Vagina (tissue), 2 donors: ENCODE results near the gene PBXIP1. TPM values are rescaled to one million over a fixed set of nuclear protein-coding genes. Genes with fewer than 3 reads are reported as not detected.
A peak's percentile ranks its signal among the peaks of the same experiment; 100 is the strongest.

Experiments
- DNase-seq, 2 donors: peaks; one replicate each; pipeline ENCODE4 v3.0.0-alpha.2; 2017; ENCODE audit errors: extremely low spot score in 2 of 2
- H3K27ac ChIP-seq: fragments of 200-600 bp; sonication (generic); one replicate; pipeline ENCODE4 v1.5.1; 2019
- H3K27me3 ChIP-seq: fragments of 200-600 bp; sonication (generic); one replicate; pipeline ENCODE4 v1.5.1; 2019
- H3K36me3 ChIP-seq, 2 donors: fragments of 200-600 bp; sonication (generic); one replicate each; pipeline ENCODE4 v1.5.1; 2017 to 2019
- H3K4me1 ChIP-seq: fragments of 200-600 bp; sonication (generic); one replicate; pipeline ENCODE4 v1.5.1; 2019
- H3K4me3 ChIP-seq, 2 donors: fragments of 200-600 bp; sonication (generic); 1 replicate in 1 of 2; 2 replicates in 1 of 2; pipeline ENCODE4 v1.5.1; 2016 to 2019
- H3K9me3 ChIP-seq: fragments of 200-600 bp; sonication (generic); one replicate; pipeline ENCODE4 v1.5.1; 2019
- POLR2A ChIP-seq, 2 donors: fragments of 450-650 bp; IDR thresholded peaks; one replicate each; pipeline ENCODE4 v1.6.1; 2017; ENCODE audit warnings: antibody characterized with exemption in 2 of 2, mild to moderate bottlenecking in 2 of 2, moderate library complexity in 2 of 2
- POLR2AphosphoS5 ChIP-seq, 2 donors: sonication (generic); formaldehyde crosslinking; IDR thresholded peaks; one replicate each; pipeline ENCODE4 v1.9.0; 2017; ENCODE audit warnings: antibody characterized with exemption in 2 of 2, mild to moderate bottlenecking in 2 of 2, low read depth in 1 of 2; ENCODE audit not compliant: insufficient read depth in 1 of 2
- intact Hi-C: fragments of 100-400 bp; cut with DNase I; formaldehyde crosslinking; loops from one replicate; pipeline ENCODE4 v1.15.1; 2023
- total RNA-seq: library from RNA; depleted of rRNA; stranded (reverse); fragments of >200 nt; gene quantifications from one replicate; pipeline ENCODE4 v1.2.3, GENCODE V29; 2016
- TF ChIP-seq, protein P1 (sequence below), 3 experiments: fragments of 450-650 bp in 2 of 3; fragments of 200-600 bp in 1 of 3; sonication (generic) in 1 of 3; IDR thresholded peaks; one replicate each; pipeline ENCODE4 v1.5.1; 2017 to 2019; ENCODE audit warnings: antibody characterized with exemption in 3 of 3, mild to moderate bottlenecking in 2 of 3, moderate library complexity in 2 of 3

The PBXIP1 gene, protein sequence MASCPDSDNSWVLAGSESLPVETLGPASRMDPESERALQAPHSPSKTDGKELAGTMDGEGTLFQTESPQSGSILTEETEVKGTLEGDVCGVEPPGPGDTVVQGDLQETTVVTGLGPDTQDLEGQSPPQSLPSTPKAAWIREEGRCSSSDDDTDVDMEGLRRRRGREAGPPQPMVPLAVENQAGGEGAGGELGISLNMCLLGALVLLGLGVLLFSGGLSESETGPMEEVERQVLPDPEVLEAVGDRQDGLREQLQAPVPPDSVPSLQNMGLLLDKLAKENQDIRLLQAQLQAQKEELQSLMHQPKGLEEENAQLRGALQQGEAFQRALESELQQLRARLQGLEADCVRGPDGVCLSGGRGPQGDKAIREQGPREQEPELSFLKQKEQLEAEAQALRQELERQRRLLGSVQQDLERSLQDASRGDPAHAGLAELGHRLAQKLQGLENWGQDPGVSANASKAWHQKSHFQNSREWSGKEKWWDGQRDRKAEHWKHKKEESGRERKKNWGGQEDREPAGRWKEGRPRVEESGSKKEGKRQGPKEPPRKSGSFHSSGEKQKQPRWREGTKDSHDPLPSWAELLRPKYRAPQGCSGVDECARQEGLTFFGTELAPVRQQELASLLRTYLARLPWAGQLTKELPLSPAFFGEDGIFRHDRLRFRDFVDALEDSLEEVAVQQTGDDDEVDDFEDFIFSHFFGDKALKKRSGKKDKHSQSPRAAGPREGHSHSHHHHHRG
- 56.5 TPM for total RNA-seq

DNA sequence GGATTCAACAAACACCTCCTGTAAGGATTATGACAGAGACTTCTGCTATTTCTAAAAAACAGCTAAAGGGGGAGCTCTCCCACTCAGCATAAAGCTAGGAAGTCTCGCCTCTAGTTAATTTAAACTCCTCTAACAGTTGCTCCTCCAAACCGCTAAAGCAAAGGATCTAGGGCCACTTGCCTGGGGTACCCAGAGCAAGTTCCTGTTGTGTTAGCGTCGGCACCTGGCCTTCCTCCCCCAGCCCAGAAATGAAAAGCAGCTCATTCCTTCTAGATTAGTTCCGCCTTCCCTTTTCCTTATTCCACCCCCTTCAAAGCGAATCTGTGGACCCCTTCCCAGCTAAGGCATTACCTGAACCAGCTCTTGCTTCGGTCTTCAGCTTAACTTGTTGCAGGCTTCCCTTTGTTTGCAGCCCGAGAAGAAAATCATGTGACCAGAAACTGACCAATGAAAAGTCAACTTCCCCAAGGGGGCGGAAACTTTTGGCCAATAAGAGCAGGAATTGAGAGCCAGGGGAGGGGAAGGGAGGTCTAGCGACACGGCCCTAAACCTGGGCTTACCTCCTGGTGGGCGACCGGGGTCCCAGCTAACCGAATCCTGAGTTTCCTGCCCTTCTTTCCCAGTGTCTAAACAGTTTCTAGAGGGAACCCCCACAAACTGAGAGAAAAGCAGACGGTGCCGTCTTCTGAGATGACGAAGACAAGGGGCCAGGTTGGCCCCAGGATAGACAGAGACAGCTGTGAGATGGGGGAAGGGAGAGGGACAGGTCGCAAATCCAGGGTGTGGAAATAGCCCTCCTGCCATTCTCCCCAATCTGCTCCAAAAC lies at the start of gene PBXIP1:
PBXIP1 (minus strand) TSS at position 382 of the 826 bp plus-strand sequence. CDS start 2,378 bp downstream, outside the sequence.
- TF ChIP-seq, protein P1, sequence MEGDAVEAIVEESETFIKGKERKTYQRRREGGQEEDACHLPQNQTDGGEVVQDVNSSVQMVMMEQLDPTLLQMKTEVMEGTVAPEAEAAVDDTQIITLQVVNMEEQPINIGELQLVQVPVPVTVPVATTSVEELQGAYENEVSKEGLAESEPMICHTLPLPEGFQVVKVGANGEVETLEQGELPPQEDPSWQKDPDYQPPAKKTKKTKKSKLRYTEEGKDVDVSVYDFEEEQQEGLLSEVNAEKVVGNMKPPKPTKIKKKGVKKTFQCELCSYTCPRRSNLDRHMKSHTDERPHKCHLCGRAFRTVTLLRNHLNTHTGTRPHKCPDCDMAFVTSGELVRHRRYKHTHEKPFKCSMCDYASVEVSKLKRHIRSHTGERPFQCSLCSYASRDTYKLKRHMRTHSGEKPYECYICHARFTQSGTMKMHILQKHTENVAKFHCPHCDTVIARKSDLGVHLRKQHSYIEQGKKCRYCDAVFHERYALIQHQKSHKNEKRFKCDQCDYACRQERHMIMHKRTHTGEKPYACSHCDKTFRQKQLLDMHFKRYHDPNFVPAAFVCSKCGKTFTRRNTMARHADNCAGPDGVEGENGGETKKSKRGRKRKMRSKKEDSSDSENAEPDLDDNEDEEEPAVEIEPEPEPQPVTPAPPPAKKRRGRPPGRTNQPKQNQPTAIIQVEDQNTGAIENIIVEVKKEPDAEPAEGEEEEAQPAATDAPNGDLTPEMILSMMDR (IDR thresholded peaks at IDR 0.05) = peak in 1 of 3 experiments; percentile 2
- TF ChIP-seq POLR2AphosphoS5 (IDR thresholded peaks at IDR 0.05; ENCODE audit: insufficient read depth in 1 of 2, low read depth in 1 of 2) (peak; percentile 19 to 95), POLR2A (IDR thresholded peaks at IDR 0.05) (peak in 1 of 2 donors; percentile 2)
- peaks cover 62% of the 10 kb centered on the region for H3K4me1 ChIP-seq
- peak in 1 of 2 donors; percentile 97 for DNase-seq

DNA sequence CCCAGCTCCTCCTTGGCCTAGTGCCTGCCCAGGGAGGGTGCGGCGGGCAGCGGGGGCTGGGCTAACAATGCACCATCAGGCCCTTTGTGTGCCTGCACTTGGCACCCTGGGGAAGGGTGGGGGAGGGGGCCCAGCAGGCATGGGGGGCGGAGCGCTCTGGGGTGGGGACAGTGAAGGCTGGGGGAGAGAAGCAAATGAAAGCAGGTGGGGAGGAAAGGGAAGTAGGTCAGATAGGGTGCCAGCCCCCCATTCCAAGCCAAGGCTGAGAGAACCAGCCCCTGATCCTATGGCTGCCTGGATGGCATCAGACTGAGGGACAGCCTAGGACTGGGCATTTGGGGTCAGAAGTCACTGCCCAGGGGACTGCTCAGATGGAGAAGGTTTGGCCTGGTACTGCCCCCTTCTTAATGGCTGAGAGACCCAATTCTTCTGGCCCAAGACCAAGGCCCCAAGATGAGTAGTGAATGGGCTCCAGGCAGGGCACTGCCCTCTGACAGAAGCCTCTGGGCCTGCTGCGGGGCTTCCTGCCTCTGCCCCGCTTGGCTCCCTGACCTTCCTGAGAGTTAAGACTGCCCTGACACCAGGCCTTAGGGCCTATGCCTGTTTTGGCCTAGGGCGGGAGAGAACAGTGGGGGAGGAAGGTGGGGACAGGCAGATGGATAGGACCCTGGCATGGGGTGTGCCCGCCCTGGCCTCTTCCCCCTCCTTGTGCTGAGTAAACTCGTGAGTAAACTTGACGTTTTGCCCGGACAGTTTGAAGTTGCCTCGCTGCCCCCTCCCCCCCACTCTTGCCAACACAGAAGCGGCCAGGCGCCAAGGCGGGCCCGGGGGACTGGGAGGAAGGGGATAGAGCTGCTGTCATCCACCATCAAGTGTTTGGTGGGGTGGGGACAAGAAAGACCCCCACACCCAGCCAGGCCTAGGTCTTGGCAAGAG lies 49.4 kb upstream of the PBXIP1 start:
- intact Hi-C loops = no loop called here
- no peak for TF ChIP-seq POLR2A (IDR thresholded peaks at IDR 0.05)
- TF ChIP-seq, protein P1 (IDR thresholded peaks at IDR 0.05) = no peak
- TF ChIP-seq POLR2AphosphoS5 (IDR thresholded peaks at IDR 0.05; ENCODE audit: insufficient read depth in 1 of 2, low read depth in 1 of 2) = peak in 1 of 2 donors; percentile 55
- Histone ChIP-seq H3K27me3 (no peaks in the 10 kb centered on the region), H3K36me3 (no peaks in the 10 kb centered on the region), H3K4me3 (peak overlapping the region; percentile 84 to 85), H3K27ac (peak overlapping the region; percentile 99), H3K9me3 (no peaks in the 10 kb centered on the region), H3K4me1 (peaks cover 68% of the 10 kb centered on the region)
- DNase-seq = no peak

More for the DNA sequence above, at the start of gene PBXIP1:
- peaks cover 0 to 12% of the 10 kb centered on the region in 2 donors for H3K36me3 ChIP-seq
- no peaks in the 10 kb centered on the region for H3K27me3 ChIP-seq
- H3K9me3 ChIP-seq = no peaks in the 10 kb centered on the region
- intact Hi-C loops = no loop called here
- peak within 1 kb of the TSS; percentile 51 to 56 for H3K4me3 ChIP-seq
- peak within 1 kb of the TSS; percentile 68 for H3K27ac ChIP-seq

DNA sequence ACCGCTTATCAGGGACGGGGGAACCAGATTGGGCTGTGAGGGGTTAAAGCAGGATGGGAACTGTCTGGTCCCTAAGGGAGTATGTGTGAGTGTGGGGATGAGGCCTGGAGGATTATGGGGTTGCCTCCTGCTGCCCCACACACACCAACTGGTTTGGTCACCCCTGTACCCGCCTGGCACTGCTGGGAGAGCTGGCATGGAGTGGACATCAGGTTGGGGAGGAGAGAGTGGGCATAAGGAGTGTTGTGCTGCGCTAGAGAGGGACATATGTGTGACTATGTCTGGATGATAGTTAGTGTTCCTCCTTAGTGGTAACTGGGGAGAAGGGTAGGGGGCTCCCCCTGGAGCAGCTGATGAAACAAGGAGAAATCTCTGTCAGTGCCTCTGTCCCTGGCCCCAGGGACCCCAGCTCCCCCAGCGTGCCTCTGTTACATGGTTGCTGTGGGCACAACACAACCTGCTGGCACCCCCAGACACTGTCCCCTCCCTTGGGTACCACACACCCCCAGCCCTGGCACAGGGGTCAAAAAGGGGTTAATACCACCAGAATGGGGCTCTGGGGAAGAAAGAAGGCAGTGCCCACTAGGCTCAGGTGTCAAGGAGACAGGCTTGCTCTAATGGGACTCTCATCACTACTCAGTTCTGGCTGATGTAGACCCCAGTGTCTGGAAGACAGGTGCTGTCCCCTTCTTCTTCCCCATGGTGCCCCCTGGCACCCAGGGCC lies 48.6 kb upstream of the PBXIP1 start:
- Histone ChIP-seq H3K4me1 (peaks cover 69% of the 10 kb centered on the region), H3K27ac (peak overlapping the region; percentile 99), H3K36me3 (no peaks in the 10 kb centered on the region), H3K4me3 (peak overlapping the region; percentile 84 to 85), H3K9me3 (no peaks in the 10 kb centered on the region), H3K27me3 (no peaks in the 10 kb centered on the region)
- DNase-seq = peak in 1 of 2 donors; percentile 90
- intact Hi-C loops = loop anchor here (5.0 kb wide), 3 partner anchors 37 to 677 kb away; partner anchors contain the start of genes ADAM15 and ATP8B2
- TF ChIP-seq POLR2AphosphoS5 (IDR thresholded peaks at IDR 0.05; ENCODE audit: insufficient read depth in 1 of 2, low read depth in 1 of 2) (no peak), POLR2A (IDR thresholded peaks at IDR 0.05) (no peak)
- TF ChIP-seq, protein P1 (IDR thresholded peaks at IDR 0.05) = no peak
